Tibial nerve (tissue), 4 donors: ENCODE data around the gene LRRC51. TPM values are rescaled to one million over a fixed set of nuclear protein-coding genes. Genes with fewer than 3 reads are reported as not detected.

ENCODE experiments used
- DNase-seq, 2 donors: peaks; one replicate each; pipeline ENCODE4 v3.0.0-alpha.2; 2019; ENCODE audit warnings: low spot score in 2 of 2
- H3K27ac ChIP-seq, 4 donors: fragments of 200-600 bp; sonication (generic) in 3 of 4; one replicate each; pipeline ENCODE4 v1.5.1; 2017 to 2019; ENCODE audit warnings: mild to moderate bottlenecking in 1 of 4
- H3K27me3 ChIP-seq, 2 donors: fragments of 200-600 bp; sonication (generic) in 1 of 2; one replicate each; pipeline versions ENCODE4 v1.5.1 to v1.6.0; 2017 to 2019
- H3K36me3 ChIP-seq, 3 donors: fragments of 200-600 bp; sonication (generic); one replicate each; pipeline ENCODE4 v1.5.1; 2018 to 2019
- H3K4me1 ChIP-seq, 4 donors: fragments of 200-600 bp; sonication (generic) in 3 of 4; one replicate each; pipeline ENCODE4 v1.5.1; 2017 to 2019
- H3K4me3 ChIP-seq, 4 donors: fragments of 200-600 bp; sonication (generic) in 3 of 4; one replicate each; pipeline ENCODE4 v1.5.1; 2017 to 2019; ENCODE audit warnings: mild to moderate bottlenecking in 1 of 4, moderate library complexity in 1 of 4
- H3K9me3 ChIP-seq, 4 donors: fragments of 200-600 bp; sonication (generic) in 3 of 4; one replicate each; pipeline ENCODE4 v1.5.1; 2017 to 2019
- EP300 ChIP-seq, 2 donors: sonication (generic); formaldehyde crosslinking; IDR thresholded peaks; one replicate each; pipeline ENCODE4 v1.6.1; 2017; ENCODE audit warnings: antibody characterized with exemption in 2 of 2, mild to moderate bottlenecking in 1 of 2
- POLR2A ChIP-seq, 2 donors: fragments of 450-650 bp; IDR thresholded peaks; one replicate each; pipeline ENCODE4 v1.6.1; 2017; ENCODE audit warnings: antibody characterized with exemption in 2 of 2, mild to moderate bottlenecking in 2 of 2, moderate library complexity in 2 of 2
- WGBS, 2 donors: methylation state at CpG; one replicate each; pipeline ENCODE4 v1.1.5; 2018; 5-methylcytosine and 5-hydroxymethylcytosine counted together
- total RNA-seq, 4 donors: library from RNA; depleted of rRNA; stranded (reverse); fragments of >200 nt; gene quantifications; one replicate each; pipeline ENCODE4 v1.1.0, GENCODE V29; 2016
- TF ChIP-seq, protein P1 (sequence below), 5 experiments: fragments of 200-600 bp in 3 of 5; fragments of 450-650 bp in 2 of 5; sonication (generic) in 3 of 5; IDR thresholded peaks; one replicate each; pipeline ENCODE4 v1.5.1; 2016 to 2019; ENCODE audit warnings: antibody characterized with exemption in 5 of 5, mild to moderate bottlenecking in 3 of 5, moderate library complexity in 2 of 5

Gene LRRC51
- total RNA-seq, 4 donors from 2014 or later, result 7.3 to 10.8 (median 9.2) TPM

DNA sequence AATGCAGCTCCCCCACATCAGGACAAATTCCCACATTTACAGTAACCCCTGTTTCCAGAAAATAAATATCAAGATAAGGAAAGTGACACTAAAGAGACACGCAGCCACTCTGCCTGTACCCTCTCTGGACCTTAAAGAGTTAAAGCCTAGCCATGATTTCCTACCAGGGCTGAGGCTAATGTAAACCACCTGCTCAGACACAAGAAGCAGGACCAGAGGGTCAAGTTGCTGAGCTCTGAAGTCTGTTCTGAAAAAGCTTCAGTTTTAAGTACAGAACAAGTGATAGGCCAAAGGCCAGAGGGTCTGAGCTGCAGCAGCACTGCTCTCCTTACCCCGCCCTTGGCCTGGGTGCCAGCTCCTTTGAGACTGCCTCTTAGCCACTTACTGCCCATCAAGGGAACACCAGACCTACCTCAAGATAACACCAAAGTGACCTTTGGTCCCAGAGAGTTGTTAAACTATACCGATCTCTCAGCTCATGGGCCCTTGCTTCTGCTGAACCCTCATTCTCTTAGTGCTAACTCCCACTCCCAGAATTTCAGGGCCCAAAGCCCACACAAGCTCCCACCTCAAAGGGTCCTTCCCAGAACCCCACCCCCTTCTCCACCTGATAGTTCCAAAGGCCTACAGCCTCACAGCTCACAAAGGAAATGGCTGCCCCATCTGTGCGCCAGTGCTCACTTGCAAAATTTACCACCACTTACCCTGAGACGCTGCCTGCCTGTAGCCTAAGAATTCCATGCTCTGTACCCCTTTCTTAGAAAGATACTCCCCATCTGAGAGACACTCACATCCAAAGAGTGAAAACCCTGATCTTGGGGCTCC is 41.4 kb upstream of the LRRC51 start:
- H3K4me3 ChIP-seq, result peak overlapping the region; percentile 43 to 65 (median 58)
- no peak for TF ChIP-seq POLR2A (IDR thresholded peaks at IDR 0.05)
- H3K36me3 ChIP-seq, result peaks cover 0 to 17% (median 7%) of the 10 kb centered on the region in 3 donors
- WGBS, 2 donors, result 7 to 18% methylated on average over 5 of the region's 5 CpGs
- DNase-seq, result no peak
- peak overlapping the region; percentile 91 to 100 (median 97) for H3K27ac ChIP-seq
- peaks cover 4 to 82% (median 50%) of the 10 kb centered on the region in 4 donors for H3K4me1 ChIP-seq
- H3K9me3 ChIP-seq, result no peaks in the 10 kb centered on the region
- no peaks in the 10 kb centered on the region for H3K27me3 ChIP-seq

DNA sequence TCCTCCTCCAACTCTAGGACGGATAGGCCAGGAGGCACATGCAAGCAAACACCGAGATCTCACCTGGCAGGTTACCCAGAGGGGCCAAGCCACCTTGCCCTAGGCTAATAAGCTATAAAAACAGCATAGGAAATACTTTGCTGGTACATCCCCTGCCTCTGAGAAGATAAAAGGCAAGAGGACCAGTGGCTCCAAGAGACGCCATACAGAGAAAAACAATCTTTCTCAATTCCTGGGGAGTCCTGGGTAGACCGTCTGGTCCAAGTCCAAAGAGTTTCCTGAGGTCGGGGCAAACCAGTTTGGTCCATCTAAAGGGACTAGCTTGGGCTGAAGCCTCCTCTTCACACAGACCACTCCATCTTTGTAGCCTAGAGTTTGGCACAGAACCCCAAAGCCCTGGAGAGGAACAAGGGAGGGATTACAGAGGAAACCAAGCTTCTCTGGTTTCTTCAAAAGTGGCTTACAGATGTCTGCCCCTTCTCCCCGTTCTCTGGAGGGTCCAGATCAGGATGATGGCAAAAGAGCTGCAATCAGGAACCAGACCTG is 40.7 kb upstream of the LRRC51 start:
- H3K36me3 ChIP-seq, result peaks cover 0 to 10% (median under 1%) of the 10 kb centered on the region in 3 donors
- H3K27me3 ChIP-seq, result no peaks in the 10 kb centered on the region
- H3K27ac ChIP-seq, result peak overlapping the region; percentile 91 to 100 (median 97)
- WGBS, 2 donors, result 5% methylated on average over 6 of the region's 6 CpGs
- peaks cover 4 to 76% (median 47%) of the 10 kb centered on the region in 4 donors for H3K4me1 ChIP-seq
- no peaks in the 10 kb centered on the region for H3K9me3 ChIP-seq
- no peak for DNase-seq
- no peak for TF ChIP-seq POLR2A (IDR thresholded peaks at IDR 0.05)
- no peak for TF ChIP-seq EP300 (IDR thresholded peaks at IDR 0.05)
- TF ChIP-seq, protein P1, sequence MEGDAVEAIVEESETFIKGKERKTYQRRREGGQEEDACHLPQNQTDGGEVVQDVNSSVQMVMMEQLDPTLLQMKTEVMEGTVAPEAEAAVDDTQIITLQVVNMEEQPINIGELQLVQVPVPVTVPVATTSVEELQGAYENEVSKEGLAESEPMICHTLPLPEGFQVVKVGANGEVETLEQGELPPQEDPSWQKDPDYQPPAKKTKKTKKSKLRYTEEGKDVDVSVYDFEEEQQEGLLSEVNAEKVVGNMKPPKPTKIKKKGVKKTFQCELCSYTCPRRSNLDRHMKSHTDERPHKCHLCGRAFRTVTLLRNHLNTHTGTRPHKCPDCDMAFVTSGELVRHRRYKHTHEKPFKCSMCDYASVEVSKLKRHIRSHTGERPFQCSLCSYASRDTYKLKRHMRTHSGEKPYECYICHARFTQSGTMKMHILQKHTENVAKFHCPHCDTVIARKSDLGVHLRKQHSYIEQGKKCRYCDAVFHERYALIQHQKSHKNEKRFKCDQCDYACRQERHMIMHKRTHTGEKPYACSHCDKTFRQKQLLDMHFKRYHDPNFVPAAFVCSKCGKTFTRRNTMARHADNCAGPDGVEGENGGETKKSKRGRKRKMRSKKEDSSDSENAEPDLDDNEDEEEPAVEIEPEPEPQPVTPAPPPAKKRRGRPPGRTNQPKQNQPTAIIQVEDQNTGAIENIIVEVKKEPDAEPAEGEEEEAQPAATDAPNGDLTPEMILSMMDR (IDR thresholded peaks at IDR 0.05), result no peak
- H3K4me3 ChIP-seq, result peak overlapping the region; percentile 43 to 65 (median 58)

DNA sequence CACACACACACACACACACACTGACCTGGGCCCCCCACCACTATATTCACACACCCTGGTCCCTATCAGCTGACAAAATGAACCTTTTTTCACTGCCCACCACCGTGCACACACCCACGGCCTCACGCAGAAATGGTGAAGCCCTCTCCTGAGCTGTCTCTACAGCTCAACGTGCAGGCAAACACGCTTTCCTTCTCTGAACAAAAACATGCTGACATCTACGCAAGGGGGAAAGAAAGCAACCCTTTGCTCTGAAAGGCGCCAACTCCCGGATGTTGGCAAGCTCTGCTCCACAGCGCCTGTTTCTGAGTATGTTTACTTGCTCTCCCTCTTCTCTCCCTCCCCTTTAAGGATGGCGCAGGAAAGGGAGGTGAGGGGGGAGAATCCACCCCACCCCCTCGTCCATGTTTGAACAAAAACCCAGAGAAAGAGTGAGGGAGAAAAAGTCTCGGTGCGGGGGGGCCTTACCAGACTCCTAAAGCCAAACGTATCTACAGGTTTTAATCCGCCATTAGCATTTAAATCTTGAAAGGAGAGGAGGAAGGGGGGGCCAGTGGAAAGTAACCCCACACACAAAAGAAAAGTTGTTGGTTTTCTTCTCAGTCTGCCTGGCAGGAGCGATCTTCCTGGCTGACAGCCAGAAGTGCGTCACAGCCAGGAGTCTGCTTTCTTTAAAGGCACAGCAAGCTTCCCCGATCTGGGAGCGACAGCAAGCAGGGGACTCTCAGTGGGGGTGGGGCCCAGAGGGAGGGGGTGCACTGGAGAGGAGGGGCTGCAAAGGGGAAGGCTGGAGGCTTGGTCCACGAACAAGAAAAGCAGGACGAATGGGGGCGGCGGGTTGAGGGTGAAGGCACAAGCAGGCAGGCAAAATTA is 39.9 kb upstream of the LRRC51 start:
- peaks cover 0 to 2% (median 0%) of the 10 kb centered on the region in 3 donors for H3K36me3 ChIP-seq
- WGBS, 2 donors, result 1% methylated on average over 23 of the region's 23 CpGs
- H3K4me1 ChIP-seq, result peaks cover 4 to 73% (median 44%) of the 10 kb centered on the region in 4 donors
- TF ChIP-seq, protein P1 (IDR thresholded peaks at IDR 0.05), result peak in 2 of 5 experiments; percentile 6 to 31
- peak; percentile 77 to 97 for TF ChIP-seq EP300 (IDR thresholded peaks at IDR 0.05)
- TF ChIP-seq POLR2A (IDR thresholded peaks at IDR 0.05), result peak; percentile 38 to 71
- peak overlapping the region; percentile 43 to 65 (median 58) for H3K4me3 ChIP-seq
- peak; percentile 95 to 96 for DNase-seq
- H3K27ac ChIP-seq, result peak overlapping the region; percentile 91 to 100 (median 97)
- no peaks in the 10 kb centered on the region for H3K27me3 ChIP-seq
- no peaks in the 10 kb centered on the region for H3K9me3 ChIP-seq

DNA sequence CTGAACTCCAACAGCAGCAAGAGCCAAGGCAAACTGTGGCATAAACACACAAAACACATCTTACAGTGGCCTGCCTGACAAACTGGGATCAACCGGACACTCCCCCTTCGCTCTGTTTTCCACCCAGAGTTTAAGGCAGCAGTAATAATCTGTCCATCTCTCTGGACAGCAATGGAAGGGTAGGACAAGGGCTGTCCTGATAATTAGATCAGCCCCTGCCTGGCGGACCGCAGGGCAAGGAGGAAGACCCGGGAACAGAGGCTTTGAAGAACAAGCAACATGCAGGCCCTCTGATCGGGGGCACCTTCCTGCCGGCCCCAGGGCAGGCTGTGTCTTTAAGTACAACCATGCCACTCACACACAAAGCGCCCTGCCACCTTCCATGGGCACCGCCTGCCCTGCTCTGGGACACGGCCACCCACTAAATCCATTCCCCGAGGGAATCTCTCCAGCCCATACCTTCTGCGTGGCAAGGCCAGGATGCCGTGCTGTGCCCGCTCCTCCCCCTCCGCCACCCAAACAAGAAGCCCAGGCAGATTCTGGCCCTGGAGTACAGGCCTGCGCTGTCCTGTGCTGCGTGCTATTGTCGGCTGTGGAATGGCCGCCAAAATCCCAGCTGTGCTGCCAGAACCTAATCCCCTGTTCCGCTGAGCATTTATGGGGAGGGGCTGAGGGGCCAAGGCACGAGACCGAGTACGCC is 39.1 kb upstream of the LRRC51 start:
- no peak for TF ChIP-seq POLR2A (IDR thresholded peaks at IDR 0.05)
- TF ChIP-seq EP300 (IDR thresholded peaks at IDR 0.05), result peak in 1 of 2 donors; percentile 52
- TF ChIP-seq, protein P1 (IDR thresholded peaks at IDR 0.05), result peak in 1 of 5 experiments; percentile 10
- H3K27me3 ChIP-seq, result no peaks in the 10 kb centered on the region
- H3K27ac ChIP-seq, result peak overlapping the region; percentile 91 to 100 (median 97)
- peak overlapping the region; percentile 43 to 65 (median 58) for H3K4me3 ChIP-seq
- H3K4me1 ChIP-seq, result peaks cover 4 to 68% (median 37%) of the 10 kb centered on the region in 4 donors
- 0% methylated on average over 12 to 18 of the region's 23 CpGs for WGBS, 2 donors
- DNase-seq, result peak; percentile 42 to 64
- no peaks in the 10 kb centered on the region for H3K9me3 ChIP-seq
- H3K36me3 ChIP-seq, result no peaks in the 10 kb centered on the region
